Glutamatergic neuron (in vitro differentiated cells): ENCODE measurements around the gene TBC1D2. TPM values are rescaled to one million over a fixed set of nuclear protein-coding genes. Genes with fewer than 3 reads are reported as not detected.

Source experiments
- DNase-seq: peaks from one replicate; pipeline ENCODE4 v3.0.0; 2022
- H3K27ac Mint-ChIP-seq: one replicate; pipeline ENCODE4 v1.8.0; 2020; ENCODE audit warnings: mild to moderate bottlenecking, mixed read lengths, inconsistent platforms; ENCODE audit not compliant: unreplicated experiment
- H3K27me3 Mint-ChIP-seq: one replicate; pipeline ENCODE4 v1.8.0; 2020; ENCODE audit warnings: mild to moderate bottlenecking, moderate library complexity, mixed read lengths, inconsistent platforms; ENCODE audit not compliant: unreplicated experiment
- H3K36me3 Mint-ChIP-seq: one replicate; pipeline ENCODE4 v1.8.0; 2020; ENCODE audit warnings: mild to moderate bottlenecking, mixed read lengths, inconsistent platforms; ENCODE audit not compliant: unreplicated experiment
- H3K4me1 Mint-ChIP-seq: one replicate; pipeline ENCODE4 v1.8.0; 2020; ENCODE audit warnings: mild to moderate bottlenecking, low read depth, mixed read lengths, inconsistent platforms; ENCODE audit not compliant: unreplicated experiment
- H3K4me3 Mint-ChIP-seq: one replicate; pipeline ENCODE4 v1.8.0; 2020; ENCODE audit warnings: mild to moderate bottlenecking, mixed read lengths, inconsistent platforms; ENCODE audit not compliant: unreplicated experiment
- H3K9me3 Mint-ChIP-seq: one replicate; pipeline ENCODE4 v1.8.0; 2020; ENCODE audit warnings: mild to moderate bottlenecking, moderate library complexity, mixed read lengths, inconsistent platforms; ENCODE audit not compliant: unreplicated experiment
- total RNA-seq: library from RNA; stranded (reverse); fragmentation: NEBNext Ultra II Directional; extraction: Animal tissue kit (Norgen Biotek cat#: 25700); gene quantifications from one replicate; pipeline ENCODE4 v1.2.1, GENCODE V29; 2021; ENCODE audit not compliant: unreplicated experiment
- TF ChIP-seq, protein P1 (sequence below): fragments of 200-600 bp; sonication (generic); IDR thresholded peaks from one replicate; pipeline ENCODE4 v1.5.0; 2021; ENCODE audit not compliant: partially characterized antibody, unreplicated experiment

Gene TBC1D2
- total RNA-seq, 1 donor from 2014 or later: 7.6 TPM

DNA sequence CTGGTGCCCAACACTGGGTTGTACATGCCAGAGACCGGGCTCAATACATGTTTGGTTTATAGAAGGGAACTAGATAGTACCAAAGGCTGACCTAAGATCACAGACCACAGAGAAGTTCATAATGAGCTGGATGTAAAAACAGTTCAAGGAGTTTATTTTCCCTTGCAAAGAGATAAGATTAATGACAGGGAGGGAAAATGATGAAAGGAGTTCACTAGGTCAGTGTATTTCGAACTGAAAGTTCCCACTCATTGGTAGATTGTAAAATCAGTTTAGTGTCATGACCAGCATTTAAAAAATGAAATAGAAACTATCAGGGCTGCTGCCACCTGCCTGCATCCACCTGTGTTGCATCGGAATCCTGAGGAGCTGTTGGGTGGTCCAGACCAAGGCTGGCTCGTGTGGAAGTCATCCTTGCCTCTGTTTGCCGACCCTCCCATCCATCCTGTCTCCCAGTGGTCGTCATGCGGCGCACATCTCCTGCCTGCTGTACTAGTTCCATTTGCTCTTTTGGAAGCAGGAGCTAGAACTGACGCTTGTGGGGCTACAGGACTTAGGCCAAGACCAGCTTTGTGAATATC is 21.1 kb downstream of the TBC1D2 start:
- H3K27me3 Mint-ChIP-seq: no peaks in the 10 kb centered on the region

DNA sequence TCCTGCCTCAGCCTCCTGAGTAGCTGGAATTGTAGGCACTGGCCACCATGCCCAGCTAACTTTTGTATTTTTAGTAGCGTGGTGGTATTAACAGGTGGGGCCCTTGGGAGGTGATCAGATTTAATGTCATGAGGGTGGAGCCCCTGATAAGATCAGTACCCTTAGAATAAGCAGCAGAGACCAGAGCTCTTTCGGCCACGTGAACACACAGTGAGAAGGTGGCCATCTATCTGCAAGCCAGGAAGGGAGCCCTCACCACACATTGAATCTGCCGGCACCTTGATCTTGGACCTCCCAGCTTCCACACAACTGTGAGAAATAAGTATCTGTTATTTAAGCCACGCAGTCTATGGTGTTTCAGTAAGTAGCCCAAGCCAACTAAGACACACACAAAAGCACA is 22.5 kb downstream of the TBC1D2 start:
- H3K4me1 Mint-ChIP-seq: peaks cover 10% of the 10 kb centered on the region
- H3K27ac Mint-ChIP-seq: no peak overlapping the region
- TF ChIP-seq, protein P1, sequence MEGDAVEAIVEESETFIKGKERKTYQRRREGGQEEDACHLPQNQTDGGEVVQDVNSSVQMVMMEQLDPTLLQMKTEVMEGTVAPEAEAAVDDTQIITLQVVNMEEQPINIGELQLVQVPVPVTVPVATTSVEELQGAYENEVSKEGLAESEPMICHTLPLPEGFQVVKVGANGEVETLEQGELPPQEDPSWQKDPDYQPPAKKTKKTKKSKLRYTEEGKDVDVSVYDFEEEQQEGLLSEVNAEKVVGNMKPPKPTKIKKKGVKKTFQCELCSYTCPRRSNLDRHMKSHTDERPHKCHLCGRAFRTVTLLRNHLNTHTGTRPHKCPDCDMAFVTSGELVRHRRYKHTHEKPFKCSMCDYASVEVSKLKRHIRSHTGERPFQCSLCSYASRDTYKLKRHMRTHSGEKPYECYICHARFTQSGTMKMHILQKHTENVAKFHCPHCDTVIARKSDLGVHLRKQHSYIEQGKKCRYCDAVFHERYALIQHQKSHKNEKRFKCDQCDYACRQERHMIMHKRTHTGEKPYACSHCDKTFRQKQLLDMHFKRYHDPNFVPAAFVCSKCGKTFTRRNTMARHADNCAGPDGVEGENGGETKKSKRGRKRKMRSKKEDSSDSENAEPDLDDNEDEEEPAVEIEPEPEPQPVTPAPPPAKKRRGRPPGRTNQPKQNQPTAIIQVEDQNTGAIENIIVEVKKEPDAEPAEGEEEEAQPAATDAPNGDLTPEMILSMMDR: no peak
- no peak overlapping the region for H3K4me3 Mint-ChIP-seq
- no peak for DNase-seq
- no peaks in the 10 kb centered on the region for H3K36me3 Mint-ChIP-seq
- no peaks in the 10 kb centered on the region for H3K27me3 Mint-ChIP-seq
- H3K9me3 Mint-ChIP-seq: peaks cover 1% of the 10 kb centered on the region

More for the DNA sequence above, 21.1 kb downstream of the TBC1D2 start:
- Mint-ChIP-seq H3K36me3 (no peaks in the 10 kb centered on the region), H3K27ac (no peak overlapping the region), H3K9me3 (peaks cover 1% of the 10 kb centered on the region), H3K4me1 (peaks cover 3% of the 10 kb centered on the region), H3K4me3 (no peak overlapping the region)
- no peak for DNase-seq
- TF ChIP-seq, protein P1: no peak

DNA sequence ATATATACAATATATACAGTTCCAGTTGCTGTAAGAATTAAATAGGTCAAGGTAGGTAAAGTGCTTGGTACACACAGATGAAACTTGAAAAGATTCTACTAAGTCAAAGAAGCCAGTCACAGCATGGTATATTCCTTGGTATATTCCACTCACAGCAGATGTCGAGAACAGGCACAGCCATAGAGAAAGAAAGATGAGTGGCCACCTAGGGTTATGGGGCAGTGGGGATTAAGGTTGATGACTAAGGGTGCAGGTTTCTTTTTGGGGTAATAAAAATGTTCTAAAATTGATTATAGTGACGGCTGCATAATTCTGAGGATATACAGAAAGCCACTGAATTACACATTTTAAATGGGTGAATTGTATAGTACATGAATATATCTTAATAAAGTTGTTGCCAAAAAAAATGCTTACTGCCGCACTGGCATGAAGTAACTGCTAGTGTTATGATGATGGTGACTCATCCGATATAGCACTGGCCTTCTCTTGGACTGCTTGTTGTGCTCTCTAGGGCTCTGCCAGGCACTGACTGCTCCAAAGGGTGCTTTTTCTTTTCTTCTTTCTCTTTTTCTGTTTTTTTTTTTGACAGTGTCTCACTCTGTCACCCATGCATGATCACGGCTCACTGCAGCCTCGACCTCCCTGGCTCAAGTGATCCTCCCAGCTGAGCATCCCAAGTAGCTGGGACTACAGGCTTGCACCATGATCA is 23.5 kb downstream of the TBC1D2 start:
- H3K27me3 Mint-ChIP-seq: no peaks in the 10 kb centered on the region
- no peak overlapping the region for H3K4me3 Mint-ChIP-seq
- H3K36me3 Mint-ChIP-seq: no peaks in the 10 kb centered on the region
- H3K9me3 Mint-ChIP-seq: peaks cover 2% of the 10 kb centered on the region
- no peak overlapping the region for H3K27ac Mint-ChIP-seq
- H3K4me1 Mint-ChIP-seq: peaks cover 16% of the 10 kb centered on the region
- TF ChIP-seq, protein P1: no peak
- no peak for DNase-seq

DNA sequence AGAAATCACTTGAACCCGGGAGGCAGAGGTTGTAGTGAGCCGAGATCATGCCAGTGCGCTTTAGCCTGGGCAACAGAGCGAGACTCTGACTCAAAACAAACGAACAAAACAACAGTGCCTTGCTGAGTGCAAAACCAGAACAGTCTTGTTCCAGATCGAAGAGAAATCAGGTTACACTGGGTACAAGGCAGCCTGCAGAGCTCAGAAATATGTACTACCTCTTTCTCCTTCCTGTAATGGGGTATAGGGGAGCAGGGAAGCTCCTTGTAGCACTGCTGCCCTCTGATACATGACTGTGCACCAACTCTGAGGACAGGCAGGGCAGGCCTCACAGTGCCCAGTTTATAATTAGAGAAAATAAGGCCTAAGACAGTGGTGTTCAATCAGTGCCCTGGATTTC is 24.7 kb downstream of the TBC1D2 start:
- Mint-ChIP-seq H3K27me3 (no peaks in the 10 kb centered on the region), H3K27ac (no peak overlapping the region), H3K9me3 (peaks cover 7% of the 10 kb centered on the region), H3K4me3 (no peak overlapping the region), H3K4me1 (peaks cover 23% of the 10 kb centered on the region), H3K36me3 (no peaks in the 10 kb centered on the region)
- no peak for DNase-seq
- TF ChIP-seq, protein P1: no peak

DNA sequence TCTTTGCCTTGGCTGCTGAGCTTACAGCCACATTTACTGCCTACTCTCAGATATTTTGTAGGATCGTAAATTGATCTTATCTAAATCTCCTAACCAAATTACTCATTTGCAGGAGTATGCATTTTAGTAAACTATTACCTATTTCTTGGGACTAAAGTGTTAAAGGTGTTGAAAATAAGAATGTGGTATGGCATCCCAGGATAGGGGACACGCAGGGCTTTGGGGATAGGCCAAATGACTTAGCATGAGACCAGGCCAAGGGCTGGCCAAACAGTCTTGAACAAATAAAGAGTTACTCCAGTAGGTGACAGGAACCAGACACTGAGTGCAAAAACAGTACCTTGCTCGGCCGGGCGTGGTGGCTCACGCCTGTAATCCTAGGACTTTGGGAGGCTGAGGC is 25.1 kb downstream of the TBC1D2 start:
- Mint-ChIP-seq H3K27me3 (peaks cover under 1% of the 10 kb centered on the region), H3K36me3 (no peaks in the 10 kb centered on the region)

More for the DNA sequence above, 25.1 kb downstream of the TBC1D2 start:
- Mint-ChIP-seq H3K27ac (no peak overlapping the region), H3K4me3 (no peak overlapping the region), H3K9me3 (peaks cover 6% of the 10 kb centered on the region), H3K4me1 (peaks cover 23% of the 10 kb centered on the region)
- TF ChIP-seq, protein P1: no peak
- DNase-seq: no peak
